Astrocyte of the spinal cord (primary cell): ENCODE data around the gene NDRG4.

Experiments used
- DNase-seq: peaks from one replicate; pipeline ENCODE4 v3.0.0; 2011; ENCODE audit warnings: low read depth, low spot score
- H3K4me3 ChIP-seq: 2 replicates; pipeline ENCODE4 v1.5.1; 2011; ENCODE audit warnings: low read depth, mild to moderate bottlenecking, low read length, moderate library complexity
- CTCF ChIP-seq: IDR thresholded peaks from 2 replicates; pipeline ENCODE4 v1.5.1; 2012; ENCODE audit warnings: low read depth, mild to moderate bottlenecking, low read length, inconsistent platforms
- in situ Hi-C: cut with HindIII; loops from 2 replicates; pipeline ENCODE4 v1.10.0; 2017; ENCODE audit warnings: low sequenced_read_pairs

NDRG4 gene

GRCh38 chr16:58492735-58493134 is 7.2 kb upstream of the NDRG4 start:
- H3K4me3 ChIP-seq = no peak overlapping the region
- no peak for DNase-seq
- TF ChIP-seq CTCF = no peak
- in situ Hi-C loops = no loop called here

- no peak for TF ChIP-seq CTCF
- no peak for DNase-seq
- no peak overlapping the region for H3K4me3 ChIP-seq
- in situ Hi-C loops = no loop called here
Observed at GRCh38 chr16:58493756-58494431, 6.0 kb upstream of the NDRG4 start.

- peak; percentile 84 for TF ChIP-seq CTCF
- peak overlapping the region; percentile 8 for H3K4me3 ChIP-seq
- DNase-seq = peak; percentile 98
- in situ Hi-C loops = no loop called here
Observed at GRCh38 chr16:58494981-58495520, 4.9 kb upstream of the NDRG4 start.

- peak overlapping the region; percentile 8 for H3K4me3 ChIP-seq
- in situ Hi-C loops = no loop called here
- DNase-seq = no peak
- TF ChIP-seq CTCF = no peak
Observed at GRCh38 chr16:58495521-58496331, 4.2 kb upstream of the NDRG4 start.

GRCh38 chr16:58497468-58497867 is 2.5 kb upstream of the NDRG4 start:
- in situ Hi-C loops = no loop called here
- no peak for TF ChIP-seq CTCF
- DNase-seq = no peak
- H3K4me3 ChIP-seq = no peak overlapping the region

GRCh38 chr16:58497935-58498334 is 2.0 kb upstream of the NDRG4 start:
- no peak overlapping the region for H3K4me3 ChIP-seq
- in situ Hi-C loops = no loop called here
- DNase-seq = no peak
- TF ChIP-seq CTCF = no peak
